Liver (tissue), 3 donors: ENCODE measurements around the gene FLAD1.

Experiments used
- ATF3 ChIP-seq: IDR thresholded peaks from 2 replicates; pipeline ENCODE4 v1.6.1; 2016; ENCODE audit warnings: antibody characterized with exemption
- CTCF ChIP-seq: fragments of 150-350 bp; IDR thresholded peaks from 2 replicates; pipeline ENCODE4 v1.5.1; 2017; ENCODE audit warnings: improper control_type of control experiment, low read depth, low read length; ENCODE audit not compliant: missing input control
- EGR1 ChIP-seq, 2 donors: IDR thresholded peaks; 2 replicates each; pipeline ENCODE4 v1.6.1; 2016 to 2018; ENCODE audit warnings: antibody characterized with exemption in 2 of 2, low read depth in 2 of 2
- GABPA ChIP-seq, 2 donors: IDR thresholded peaks in 1 of 2; conservative IDR thresholded peaks in 1 of 2; 2 replicates each; pipeline ENCODE4 v1.6.1; 2016; ENCODE audit warnings: antibody characterized with exemption in 2 of 2, mild to moderate bottlenecking in 1 of 2, moderate library complexity in 1 of 2
- JUND ChIP-seq, 2 donors: IDR thresholded peaks; 2 replicates each; pipeline ENCODE4 v1.6.1; 2016; ENCODE audit warnings: antibody characterized with exemption in 2 of 2
- MAX ChIP-seq: IDR thresholded peaks from 2 replicates; pipeline ENCODE4 v1.6.1; 2016; ENCODE audit warnings: antibody characterized with exemption
- RAD21 ChIP-seq, 2 donors: IDR thresholded peaks; 2 replicates each; pipeline ENCODE4 v1.6.1; 2016; ENCODE audit warnings: antibody characterized with exemption in 2 of 2, mild to moderate bottlenecking in 2 of 2
- REST ChIP-seq: IDR thresholded peaks from 2 replicates; pipeline ENCODE4 v1.6.1; 2016; ENCODE audit warnings: antibody characterized with exemption, mild to moderate bottlenecking
- SP1 ChIP-seq: IDR thresholded peaks from 2 replicates; pipeline ENCODE4 v1.6.1; 2018; ENCODE audit warnings: antibody characterized with exemption, mild to moderate bottlenecking
- TAF1 ChIP-seq: conservative IDR thresholded peaks from 2 replicates; pipeline ENCODE4 v1.6.1; 2016; ENCODE audit warnings: antibody characterized with exemption, mild to moderate bottlenecking
- YY1 ChIP-seq: IDR thresholded peaks from 2 replicates; pipeline ENCODE4 v1.6.1; 2016; ENCODE audit warnings: antibody characterized with exemption, mild to moderate bottlenecking
- ZBTB33 ChIP-seq: IDR thresholded peaks from 2 replicates; pipeline ENCODE4 v1.6.1; 2016; ENCODE audit warnings: antibody characterized with exemption
- donor health status: healthy.
- donor health status: healthy.

GRCh38 chr1:154990276-154990675 lies 7.1 kb downstream of the FLAD1 start:
- TF ChIP-seq TAF1 = no peak
- TF ChIP-seq REST = no peak
- TF ChIP-seq CTCF = no peak
- TF ChIP-seq JUND (IDR thresholded peaks at IDR 0.05) = no peak
- TF ChIP-seq ATF3 = no peak
- no peak for TF ChIP-seq ZBTB33
- TF ChIP-seq GABPA (IDR thresholded peaks at IDR 0.05 in 1 of 2, conservative IDR thresholded peaks at IDR 0.05 in 1 of 2) = no peak
- TF ChIP-seq YY1 = no peak
- no peak for TF ChIP-seq SP1
- TF ChIP-seq RAD21 (IDR thresholded peaks at IDR 0.05) = no peak
- TF ChIP-seq EGR1 (IDR thresholded peaks at IDR 0.05; ENCODE audit: low read depth in 2 of 2) = no peak
- TF ChIP-seq MAX = no peak
